ENCODE results near the gene SHMT2. TPM values are rescaled to one million over a fixed set of nuclear protein-coding genes. Genes with fewer than 3 reads are reported as not detected.

Gene SHMT2
- total and polyA plus RNA-seq, 9 of the 15 experiments (the other 6 are each of a cell fraction or from before 2014, with no cell fraction given), result 46.1 to 319 (median 115) TPM

GRCh38 chr12:57258977-57259970 lies 29.8 kb downstream of the SHMT2 start:
- POLR2A ChIA-PET, result interaction anchor here (0.6 to 0.9 kb wide), 2 partner anchors 9 to 18 kb away, joined by 3 read pairs; no protein-coding TSS in a partner anchor
- peaks cover 38% of the 10 kb centered on the region for H3K36me3 ChIP-seq (ENCODE audit: control insufficient read depth, insufficient read depth, low read length)

More at GRCh38 chr12:57258977-57259970, 29.8 kb downstream of the SHMT2 start:
- ATAC-seq (no peak), DNase-seq (ENCODE audit: extremely low read depth in 1 of 4, low spot score in 3 of 4) (no peak), FAIRE-seq (no peak)
- Histone ChIP-seq H3K9me3 (replicated peaks; ENCODE audit: control insufficient read depth, insufficient read depth, low read depth, low read length) (no peaks in the 10 kb centered on the region), H3K4me3 (no peak overlapping the region), H4K20me1 (replicated peaks; ENCODE audit: control insufficient read depth, insufficient read depth, low read length) (no peaks in the 10 kb centered on the region), H3K9me1 (ENCODE audit: control insufficient read depth, insufficient read depth, low read length) (no peaks in the 10 kb centered on the region), H2AFZ (ENCODE audit: low read depth, low read length) (no peak overlapping the region), H3K9ac (ENCODE audit: insufficient read depth in 1 of 2, low read depth in 2 of 2, low read length in 2 of 2) (no peak overlapping the region), H3K4me2 (ENCODE audit: insufficient read depth, low read length) (no peak overlapping the region), H3K79me2 (ENCODE audit: control insufficient read depth, insufficient read depth, low read length) (no peaks in the 10 kb centered on the region), H3K27me3 (ENCODE audit: control insufficient read depth in 2 of 2, insufficient read depth in 2 of 2, low read length in 2 of 2) (no peaks in the 10 kb centered on the region), H3K4me1 (replicated peaks in 1 of 2; ENCODE audit: control insufficient read depth in 2 of 2, insufficient read depth in 2 of 2, low read length in 2 of 2) (no peaks in the 10 kb centered on the region; a peak in 1 of 5 replicates), H3K27ac (ENCODE audit: extremely low read depth, low read depth, low read length) (no peak overlapping the region)
- intact Hi-C loops (cut with micrococcal nuclease) (no loop called here), in situ Hi-C loops (cut with MboI) (no loop called here)
- BruUV-seq (replicated peaks), result no TSS peak
- TF ChIP-seq KAT2B (IDR thresholded peaks at IDR 0.05; ENCODE audit: low read depth, low read length), result no peak
- no peak for TF ChIP-seq ZSCAN29 (IDR thresholded peaks at IDR 0.05)
- TF ChIP-seq MAZ (CRISPR knock-in tag; conservative IDR thresholded peaks at IDR 0.05 in 1 of 2, IDR thresholded peaks at IDR 0.05 in 1 of 2), result no peak
- TF ChIP-seq, protein P1, sequence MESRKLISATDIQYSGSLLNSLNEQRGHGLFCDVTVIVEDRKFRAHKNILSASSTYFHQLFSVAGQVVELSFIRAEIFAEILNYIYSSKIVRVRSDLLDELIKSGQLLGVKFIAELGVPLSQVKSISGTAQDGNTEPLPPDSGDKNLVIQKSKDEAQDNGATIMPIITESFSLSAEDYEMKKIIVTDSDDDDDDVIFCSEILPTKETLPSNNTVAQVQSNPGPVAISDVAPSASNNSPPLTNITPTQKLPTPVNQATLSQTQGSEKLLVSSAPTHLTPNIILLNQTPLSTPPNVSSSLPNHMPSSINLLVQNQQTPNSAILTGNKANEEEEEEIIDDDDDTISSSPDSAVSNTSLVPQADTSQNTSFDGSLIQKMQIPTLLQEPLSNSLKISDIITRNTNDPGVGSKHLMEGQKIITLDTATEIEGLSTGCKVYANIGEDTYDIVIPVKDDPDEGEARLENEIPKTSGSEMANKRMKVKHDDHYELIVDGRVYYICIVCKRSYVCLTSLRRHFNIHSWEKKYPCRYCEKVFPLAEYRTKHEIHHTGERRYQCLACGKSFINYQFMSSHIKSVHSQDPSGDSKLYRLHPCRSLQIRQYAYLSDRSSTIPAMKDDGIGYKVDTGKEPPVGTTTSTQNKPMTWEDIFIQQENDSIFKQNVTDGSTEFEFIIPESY (CRISPR knock-in tag; IDR thresholded peaks at IDR 0.05), result no peak
- no peak for TF ChIP-seq NELFE (IDR thresholded peaks at IDR 0.05; ENCODE audit: insufficient read depth, insufficient read length)
- no peak for TF ChIP-seq ATF3 (IDR thresholded peaks at IDR 0.05)
- TF ChIP-seq ATF3 (CRISPR knock-in tag; conservative IDR thresholded peaks at IDR 0.05), result no peak
- TF ChIP-seq BHLHE40 (IDR thresholded peaks at IDR 0.05; ENCODE audit: low read length), result peak; percentile 43; the same call in 1 of the 2 replicates
- no peak for TF ChIP-seq BRCA1 (IDR thresholded peaks at IDR 0.05)
- no peak for TF ChIP-seq BRCA1 (CRISPR knock-in tag; IDR thresholded peaks at IDR 0.05)
- WGBS (ENCODE audit: insufficient coverage, low coverage, missing lambda C conversion rate), result 39% methylated on average over 6 of the region's 6 CpGs
- CTCF ChIA-PET (ENCODE audit: low intra/inter-chr PET ratio), result no interaction called here

All from K562 (cell line).